ENCODE results near the gene YLPM1.

YLPM1 gene

DNA sequence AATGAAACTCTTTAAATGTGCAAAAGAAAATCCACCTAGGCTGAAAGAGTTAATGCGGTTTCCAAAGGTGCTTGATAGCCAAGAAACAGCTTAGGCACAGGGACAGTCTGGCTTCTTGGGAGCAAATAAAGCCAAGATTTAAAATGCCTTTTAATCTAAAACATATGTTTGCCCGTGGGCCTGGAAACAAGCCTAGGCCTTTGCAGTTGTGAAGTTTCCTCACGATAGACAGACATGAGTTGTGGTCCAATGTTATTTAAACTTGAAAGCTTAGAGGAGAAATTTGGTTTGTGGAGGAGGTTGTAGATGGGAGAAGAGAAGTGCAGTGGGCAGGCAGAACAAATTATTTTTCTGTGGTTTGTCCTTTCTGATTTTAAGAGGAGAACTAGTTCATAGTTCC is 83.1 kb downstream of the YLPM1 start:
- no peak for DNase-seq

DNA sequence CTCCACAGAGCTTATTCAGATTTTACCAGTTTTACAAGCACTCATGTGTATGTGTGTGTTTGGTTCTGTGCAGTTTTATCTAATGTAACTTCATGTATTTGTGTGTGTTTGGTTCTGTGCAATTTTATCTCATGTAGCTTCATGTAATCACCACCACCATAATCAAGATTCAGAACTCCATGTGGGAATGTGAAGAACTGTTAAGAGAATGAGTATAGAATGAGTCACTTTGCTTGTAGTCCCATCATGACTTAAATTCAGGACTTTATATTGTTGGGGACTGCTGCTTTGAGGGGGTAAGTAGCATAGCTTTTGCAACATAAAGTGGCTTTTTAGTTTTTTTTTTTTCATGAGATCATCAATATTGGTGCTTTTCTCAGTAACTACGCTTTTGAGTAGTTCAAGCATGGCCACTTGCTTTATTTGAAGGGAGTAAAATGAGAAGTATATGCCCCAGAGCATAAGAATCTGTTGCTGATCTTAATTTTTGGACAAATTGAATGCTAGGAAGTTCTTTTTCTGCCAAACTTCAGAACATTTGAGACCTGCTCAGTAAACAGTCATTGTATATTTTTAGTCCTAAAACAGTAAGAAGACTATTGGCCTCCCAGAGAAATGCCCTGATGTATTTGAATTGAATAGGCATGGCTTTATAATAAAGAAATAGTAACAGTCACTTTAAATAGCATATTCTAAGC is 84.0 kb downstream of the YLPM1 start:
- no peak for DNase-seq

DNA sequence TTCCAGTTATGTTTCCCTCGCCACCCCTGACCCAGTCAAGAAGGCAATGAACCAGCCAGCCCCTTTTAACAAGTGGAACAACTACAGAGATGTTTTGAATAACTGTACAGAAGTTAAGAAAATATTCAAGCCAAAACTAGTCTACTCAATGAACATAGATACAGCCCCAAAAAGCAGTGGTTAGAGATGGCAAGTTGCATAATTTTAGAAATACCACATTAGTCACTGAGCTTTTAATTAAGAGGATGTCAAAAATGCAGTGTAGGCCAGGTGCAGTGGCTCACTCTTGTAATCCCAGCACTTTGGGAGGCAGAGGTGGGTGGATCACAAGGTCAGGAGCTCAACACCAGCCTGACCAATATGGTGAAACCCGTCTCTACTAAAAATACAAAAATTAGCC is 85.7 kb downstream of the YLPM1 start:
- no peak for DNase-seq

DNA sequence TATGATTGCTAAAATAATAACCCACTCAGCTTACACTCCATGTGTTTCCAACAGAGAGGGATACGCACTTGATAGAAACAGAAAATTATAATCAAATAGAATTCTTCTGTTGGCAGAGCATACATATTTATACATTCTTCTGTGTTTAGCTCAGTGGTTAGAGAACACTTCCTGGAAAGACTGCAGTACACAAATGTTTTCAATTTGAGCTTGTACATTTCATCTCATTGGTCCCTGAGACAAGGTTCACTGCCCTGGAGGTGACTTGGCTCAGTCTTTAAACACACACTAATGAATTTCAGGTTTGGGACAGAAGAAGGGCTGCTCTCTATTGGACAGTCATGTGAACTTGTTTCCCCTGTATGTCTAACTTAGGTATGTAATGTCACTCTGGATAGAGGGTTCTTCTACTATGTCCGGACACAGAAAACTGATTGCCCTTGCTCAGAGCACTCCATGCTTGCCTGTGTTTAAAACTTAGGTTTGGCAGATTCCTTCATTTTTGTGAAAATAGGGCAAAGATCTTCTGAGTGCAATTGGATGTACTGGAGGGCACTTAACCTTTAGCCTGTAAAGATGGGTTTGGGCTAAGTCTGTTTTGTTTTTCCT is 89.9 kb downstream of the YLPM1 start:
- DNase-seq = no peak

DNA sequence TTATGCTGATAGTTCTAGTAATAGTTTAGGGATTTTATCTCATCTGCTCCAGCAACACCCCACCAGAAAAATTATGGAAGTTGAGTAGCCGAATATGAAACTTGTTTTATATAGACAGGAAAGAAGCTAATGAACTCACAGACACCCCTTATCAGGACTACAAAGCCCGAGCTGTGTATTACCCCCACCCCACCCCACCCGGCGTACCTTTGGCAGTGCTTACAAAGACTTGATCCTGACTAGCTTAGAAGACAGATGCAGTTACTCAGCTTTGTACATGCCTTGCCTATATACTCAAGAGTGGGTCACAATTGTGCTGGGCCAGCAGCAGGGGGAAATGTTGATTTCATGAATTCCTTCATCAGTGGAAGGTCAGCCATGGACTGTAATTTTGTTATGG is 90.5 kb downstream of the YLPM1 start:
- no peak for DNase-seq

DNA sequence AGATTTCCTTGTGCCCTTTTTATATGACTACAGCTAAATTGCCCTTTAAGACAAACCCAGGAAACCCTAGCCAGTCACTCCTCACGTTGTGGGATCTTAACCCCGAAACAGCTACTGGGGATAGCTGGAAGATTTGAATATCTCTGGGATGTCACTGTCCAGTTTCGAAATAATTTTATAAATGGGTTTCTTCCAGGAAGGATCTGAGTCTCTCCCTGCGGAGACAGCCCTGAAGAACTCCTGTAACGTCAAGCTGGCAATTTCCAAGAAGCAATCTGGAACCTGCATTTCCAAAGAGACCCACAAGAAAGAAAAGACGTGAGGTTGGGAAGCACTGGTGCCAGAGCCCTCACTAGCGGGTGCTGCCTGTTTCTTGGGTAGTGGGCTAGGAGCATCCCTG is 91.9 kb downstream of the YLPM1 start:
- DNase-seq = no peak

DNA sequence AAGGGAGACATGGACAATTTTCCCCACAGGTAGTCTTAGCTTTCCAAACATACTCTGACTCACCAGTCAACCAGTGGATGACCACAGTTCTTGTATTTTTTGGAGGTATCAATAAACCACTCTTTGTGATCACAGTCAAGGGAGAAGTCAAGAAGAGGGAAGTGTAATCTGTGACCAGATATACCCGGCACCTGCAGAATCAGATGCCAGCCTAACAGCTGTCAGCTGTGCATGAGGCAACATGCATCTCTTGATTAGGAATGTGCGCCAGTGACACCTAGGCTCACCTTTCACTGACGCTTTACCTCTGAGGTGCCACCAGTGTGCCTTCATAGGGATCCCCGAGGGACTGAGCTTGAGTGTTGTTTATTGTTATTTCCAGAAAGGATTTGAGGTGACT is 92.8 kb downstream of the YLPM1 start:
- no peak for DNase-seq

DNA sequence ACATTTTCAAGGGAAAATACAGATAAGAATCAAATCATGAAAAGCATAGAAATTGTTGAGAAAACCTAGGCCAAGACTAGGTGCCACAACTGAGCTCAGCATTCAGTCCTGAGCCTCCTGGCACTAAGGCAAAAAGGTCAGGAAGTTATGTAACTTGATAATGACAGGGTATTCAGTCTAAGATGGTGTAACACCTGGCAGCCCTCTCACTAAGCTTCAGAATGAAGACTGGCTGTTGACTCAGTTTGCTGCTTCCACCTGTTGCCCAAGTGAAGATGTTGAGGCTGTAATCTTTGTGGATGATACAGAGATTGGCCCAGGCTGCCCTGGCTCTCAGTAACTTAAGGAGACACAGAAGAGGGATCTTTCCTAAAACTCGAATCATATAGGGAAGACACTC is 93.2 kb downstream of the YLPM1 start:
- no peak for DNase-seq

DNA sequence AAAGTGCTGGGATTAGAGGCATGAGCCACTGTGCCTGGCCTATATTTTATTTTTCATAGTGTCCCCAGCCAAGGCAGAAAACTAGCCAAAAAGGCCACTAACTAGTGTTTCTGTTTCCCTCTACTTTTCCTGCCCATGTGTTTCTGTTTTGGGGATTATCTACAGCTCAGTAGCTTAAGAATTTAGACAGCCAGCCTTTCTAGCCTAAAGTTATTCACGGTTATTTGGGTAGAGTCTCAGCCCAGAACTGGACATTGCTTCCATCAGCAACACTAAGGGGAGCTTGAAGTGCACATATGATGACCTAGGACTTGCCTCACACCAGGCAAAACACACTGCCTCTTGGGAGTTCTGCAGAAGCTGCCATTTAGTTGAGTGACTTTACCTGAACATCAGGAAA is 94.9 kb downstream of the YLPM1 start:
- no peak for DNase-seq

DNA sequence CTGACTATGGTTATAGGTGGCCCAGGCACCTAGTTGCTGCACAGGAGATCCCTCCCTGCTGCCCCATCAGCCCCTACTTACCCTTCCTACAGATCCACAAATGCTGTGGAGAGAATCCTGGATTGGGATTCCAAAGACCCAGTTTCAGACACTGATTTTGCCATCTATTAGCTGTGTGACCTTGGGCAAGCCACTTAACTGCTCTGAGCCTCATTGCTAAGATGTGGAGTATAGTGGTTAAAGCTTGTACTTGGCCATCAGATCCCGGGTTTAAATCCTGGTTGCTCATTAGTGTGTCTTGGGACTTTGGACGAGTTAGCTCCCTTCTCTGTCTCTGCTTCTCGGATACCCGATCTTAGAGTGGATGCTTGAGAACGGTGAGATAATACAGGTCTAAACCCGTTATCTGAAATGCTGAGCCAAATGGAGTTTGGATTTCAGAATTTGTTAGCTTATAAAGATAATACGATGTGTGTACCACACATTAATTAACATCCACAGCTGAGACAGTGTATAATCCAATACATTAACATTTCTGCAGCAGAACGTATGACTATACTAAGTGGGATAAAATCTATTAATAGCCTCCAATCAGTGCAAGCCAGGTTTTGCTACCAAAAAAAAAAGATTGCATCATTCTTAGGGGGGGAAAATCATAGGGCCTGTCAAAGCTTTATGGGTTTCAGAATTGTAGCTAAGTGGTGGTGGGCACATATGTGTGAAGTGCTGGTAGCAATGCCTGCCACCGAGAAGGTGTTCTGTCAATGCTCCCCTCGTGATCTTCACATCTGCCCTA is 96.8 kb downstream of the YLPM1 start:
- DNase-seq = no peak

DNA sequence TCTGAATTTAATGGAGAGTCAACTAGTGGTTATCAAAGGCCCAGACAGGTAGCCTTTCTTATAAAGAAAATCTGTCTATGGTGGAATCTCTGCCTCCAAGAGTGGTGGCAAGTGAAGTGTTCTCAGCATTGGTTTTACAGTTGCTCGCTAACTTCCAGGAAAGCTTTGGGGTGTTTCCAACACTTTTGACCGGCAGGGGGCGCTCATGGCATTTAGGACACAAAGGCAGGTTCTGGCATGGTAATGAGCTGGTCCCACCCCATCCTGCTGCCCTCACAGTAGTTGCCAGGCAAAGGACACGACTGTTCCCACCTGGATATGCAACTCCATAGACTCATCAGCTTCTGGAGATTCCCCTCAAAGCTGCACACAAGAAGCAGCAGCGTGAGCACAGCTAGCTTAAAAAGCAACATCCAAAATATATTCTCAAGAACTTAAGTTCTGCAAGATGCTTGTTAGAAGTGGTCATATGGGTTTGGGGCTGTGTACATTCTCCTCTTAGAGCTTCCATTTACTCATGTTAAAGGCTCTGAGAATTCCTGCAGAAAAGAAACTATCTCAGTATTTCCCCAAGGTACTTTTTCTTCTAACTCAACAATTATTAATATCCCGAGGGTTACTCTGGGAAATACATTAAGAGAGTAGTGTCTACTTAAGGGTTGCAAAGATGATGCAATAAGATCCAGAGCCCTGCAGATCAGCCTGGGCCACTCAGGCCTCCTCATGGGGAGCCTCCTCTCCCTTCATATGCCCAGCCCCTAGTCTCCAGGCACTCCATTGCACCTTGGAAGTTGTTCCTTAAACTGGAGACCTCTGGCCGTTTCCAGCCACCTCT is 98.0 kb downstream of the YLPM1 start:
- peak; percentile 98 for DNase-seq

DNA sequence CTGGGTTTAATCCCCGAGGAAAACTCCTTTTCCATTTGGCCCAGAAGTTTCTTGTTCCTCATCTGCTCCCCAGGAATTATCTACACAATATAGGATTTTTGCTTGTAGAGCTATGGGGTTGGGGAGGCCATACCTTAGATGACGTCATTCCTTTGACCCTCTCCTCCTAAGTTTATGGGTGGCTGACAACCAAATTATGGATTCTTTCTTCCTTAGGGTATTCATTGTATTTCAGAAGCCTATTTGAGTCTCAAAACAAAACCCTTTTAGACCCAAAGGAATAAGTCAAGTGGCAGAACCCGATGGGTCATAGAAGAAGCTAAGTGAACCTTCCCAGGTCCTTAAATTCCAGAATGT is 98.6 kb downstream of the YLPM1 start:
- DNase-seq = no peak

DNA sequence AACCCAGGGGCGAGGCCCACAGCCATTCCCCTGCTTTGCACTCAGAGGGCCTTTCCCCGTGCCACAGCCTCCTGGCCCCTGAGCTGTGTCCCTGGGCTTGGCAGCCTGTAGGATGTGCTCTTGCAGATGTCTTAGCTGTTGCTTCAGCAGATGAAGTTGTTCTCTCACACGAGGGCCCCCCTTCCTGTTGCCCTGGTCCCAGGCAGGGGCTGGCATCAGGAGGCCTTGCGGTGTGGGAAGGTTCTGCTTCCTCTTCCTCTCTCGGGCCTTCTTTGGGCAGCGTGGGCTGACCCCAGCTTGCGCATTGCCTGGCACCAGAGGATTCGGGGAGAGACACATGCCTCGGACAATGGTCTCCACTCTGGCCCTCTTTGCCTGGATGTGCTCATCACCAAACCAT is 100.2 kb downstream of the YLPM1 start:
- no peak for DNase-seq

DNA sequence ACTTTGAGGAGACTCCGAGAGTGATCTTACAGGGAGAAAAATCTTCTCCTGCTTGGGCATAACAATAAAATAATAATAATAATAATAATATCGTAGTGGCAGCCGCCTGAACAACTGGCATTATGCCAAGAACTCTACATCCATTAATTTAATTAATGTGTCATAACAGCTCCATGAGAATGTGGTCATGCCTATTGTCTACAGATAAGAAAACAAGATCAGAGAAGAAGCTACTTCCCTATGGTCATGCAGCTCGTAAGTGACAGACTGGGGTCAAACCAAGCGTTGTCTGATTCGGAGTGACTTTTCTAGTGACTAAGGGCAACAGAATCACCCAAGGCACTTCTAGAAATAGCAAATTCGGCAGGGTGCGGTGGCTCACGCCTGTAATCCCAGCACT is 101.1 kb downstream of the YLPM1 start:
- no peak for DNase-seq

DNA sequence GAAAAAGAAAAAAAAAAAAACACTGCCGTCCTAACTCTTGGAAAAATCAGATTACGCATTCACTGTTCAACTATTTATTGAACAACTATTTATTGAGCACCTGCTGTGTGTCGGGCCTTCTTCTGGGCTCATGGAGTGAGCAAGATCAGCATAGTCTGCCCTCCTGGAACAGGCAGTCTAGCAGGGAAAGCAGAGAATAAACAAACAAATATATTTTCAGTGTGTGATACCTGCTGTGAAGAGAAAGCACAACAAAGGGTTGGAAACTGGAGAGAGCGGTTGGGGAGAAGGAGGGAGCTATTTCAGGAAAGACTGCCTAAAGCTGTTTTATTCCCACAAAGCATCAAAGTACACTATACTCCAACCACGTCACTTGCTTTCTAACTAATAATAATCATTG is 102.0 kb downstream of the YLPM1 start:
- no peak for DNase-seq

DNA sequence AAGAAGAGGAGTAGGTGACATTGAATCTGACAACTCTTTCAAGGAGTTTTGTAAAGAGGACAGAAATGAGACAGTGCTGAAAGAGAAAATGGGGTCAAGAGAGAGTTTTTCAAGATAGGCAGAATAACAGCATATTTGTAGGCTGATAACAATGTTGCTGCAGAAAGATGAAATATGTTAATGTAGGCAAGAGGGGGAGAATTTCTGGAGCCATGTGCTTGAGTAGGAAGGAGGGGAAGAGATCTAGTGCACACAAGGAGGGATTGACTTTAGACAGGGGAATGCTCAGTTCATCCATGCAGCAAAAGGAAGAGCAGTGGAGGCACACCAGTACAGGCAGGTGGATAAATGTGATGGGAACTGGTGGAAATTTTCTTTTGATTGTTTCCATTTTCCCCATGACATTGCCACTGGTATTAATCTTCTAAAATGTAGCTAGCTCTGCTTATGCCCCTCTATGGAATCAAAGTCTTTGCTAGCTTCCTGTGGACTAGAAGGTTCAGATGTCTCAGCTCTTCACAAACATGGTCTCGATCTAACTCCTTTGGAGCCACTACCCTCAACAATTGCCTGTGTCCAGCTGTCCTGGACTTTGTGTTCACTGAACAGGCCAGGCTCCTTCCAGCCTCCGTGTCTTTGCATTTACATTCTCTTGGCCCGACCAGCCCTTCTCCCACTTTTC is 103.7 kb downstream of the YLPM1 start:
- no peak for DNase-seq

DNA sequence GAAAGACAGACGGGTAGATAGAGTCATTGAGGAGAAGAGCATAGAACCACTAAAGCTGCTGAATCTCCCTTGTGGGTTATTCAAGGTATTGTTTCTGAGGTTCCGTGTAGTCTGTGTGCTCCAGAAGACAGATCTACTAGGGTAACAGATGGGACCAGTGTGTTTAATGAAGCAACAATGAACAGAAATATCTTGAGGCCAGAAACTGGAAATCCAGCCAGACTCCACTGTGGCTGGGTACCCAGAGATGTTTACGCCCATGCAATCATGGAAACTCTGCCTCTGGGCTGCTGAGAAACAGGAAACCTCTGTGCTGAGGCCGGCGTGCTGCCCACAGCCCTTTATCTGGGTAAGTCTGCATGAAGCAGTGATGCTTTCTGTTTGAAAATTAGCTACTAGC is 104.6 kb downstream of the YLPM1 start:
- DNase-seq = peak; percentile 20

DNA sequence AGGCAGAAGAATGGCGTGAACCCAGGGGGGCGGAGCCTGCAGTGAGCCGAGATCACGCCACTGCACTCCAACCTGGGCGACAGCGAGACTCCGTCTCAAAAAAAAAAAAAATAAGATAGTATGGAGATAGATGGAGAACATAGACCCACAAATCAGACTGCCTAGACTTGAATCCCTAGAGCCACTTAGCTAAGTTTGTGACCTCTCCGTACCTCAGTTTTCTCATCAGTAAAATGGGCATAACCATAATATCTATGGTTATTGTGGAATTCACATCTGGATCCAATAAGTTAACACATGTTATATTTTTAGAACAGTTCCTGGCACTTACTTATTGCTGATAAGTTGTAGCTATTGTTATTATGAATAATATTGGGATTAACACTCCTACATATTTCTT is 105.6 kb downstream of the YLPM1 start:
- DNase-seq = no peak

DNA sequence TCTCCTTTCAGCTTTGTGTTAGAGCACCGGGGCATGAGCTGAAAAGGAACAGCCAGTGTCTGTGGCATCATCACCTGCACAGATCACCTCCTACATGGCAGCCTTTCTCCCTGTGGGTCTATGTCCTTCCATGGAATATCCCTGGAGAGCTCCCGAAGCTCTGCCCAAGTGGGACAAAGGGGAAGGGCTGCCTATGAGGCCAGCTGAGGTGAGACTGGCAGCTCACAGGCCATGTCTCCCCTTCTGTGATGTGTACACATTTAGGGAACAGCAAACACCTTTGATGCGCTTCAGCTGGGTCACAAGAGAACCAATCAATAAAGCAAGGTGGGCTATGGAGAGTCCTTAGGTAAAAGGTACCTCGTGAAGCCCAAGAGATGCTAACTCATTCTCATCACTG is 108.7 kb downstream of the YLPM1 start:
- no peak for DNase-seq

DNA sequence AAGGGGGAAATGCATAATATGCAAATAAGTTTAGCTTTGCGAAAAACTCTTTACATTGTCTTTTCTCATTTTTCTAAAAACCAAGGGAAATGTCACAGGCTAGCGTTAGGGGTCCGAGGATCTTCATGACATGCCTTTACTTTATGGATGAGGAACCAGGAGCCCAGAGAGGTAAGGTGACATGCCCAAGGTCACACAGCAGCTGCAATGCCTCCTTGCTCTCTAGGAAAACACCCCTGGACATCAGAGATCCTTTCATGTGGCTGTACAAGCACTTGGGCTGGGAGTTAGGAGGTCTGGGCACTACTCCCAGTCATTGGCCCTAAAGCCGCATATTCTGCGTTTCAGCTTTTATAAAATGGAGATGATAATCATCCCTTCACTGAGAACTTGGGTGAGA is 112.1 kb downstream of the YLPM1 start:
- no peak for DNase-seq

DNA sequence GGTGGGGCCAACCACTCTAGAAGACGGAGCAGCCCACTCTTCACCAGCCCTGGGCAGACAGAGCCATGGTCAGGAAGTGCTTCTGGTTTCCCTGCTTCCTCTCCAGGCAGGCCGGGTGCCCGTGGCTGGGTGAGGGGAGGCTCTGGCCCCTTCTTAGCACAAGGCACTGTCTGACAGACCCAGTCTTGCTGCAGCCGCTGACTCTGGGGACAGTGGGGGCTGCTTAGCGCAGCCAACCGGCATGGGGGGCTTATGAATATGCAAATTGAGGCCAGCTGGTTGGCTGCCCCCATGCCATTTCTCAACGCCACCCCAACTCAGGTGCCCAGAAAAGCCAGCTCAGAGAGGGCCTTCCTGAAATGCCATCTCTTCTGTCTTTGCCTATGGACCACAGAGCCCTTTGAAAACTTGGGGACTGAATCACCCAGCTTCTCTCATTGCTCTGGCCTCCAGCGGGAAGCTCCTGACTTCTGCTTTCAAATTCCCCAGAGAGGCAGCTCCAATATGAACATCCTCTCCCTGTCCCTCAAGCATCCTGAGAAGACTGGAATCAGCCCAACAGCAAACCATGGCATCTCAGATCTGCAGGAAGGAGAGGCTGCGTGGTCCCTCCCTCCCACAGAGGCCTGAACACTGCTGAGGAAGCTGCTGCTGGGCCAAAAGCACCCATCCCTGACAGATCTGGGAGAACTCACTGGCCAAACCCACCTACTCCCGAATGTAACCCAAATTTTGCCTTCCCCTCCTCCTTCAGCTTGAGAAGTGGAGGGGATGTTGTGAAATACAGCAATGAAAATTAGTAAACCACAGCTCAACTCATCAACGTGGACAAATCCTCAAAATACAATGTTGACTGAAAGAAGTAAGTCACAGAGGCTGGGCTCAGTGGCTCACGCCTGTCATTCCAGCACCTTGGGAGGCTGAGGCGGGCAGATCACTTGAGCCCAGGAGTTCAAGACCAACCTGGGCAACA is 113.1 kb downstream of the YLPM1 start, which contains the start of gene PROX2:
Gene PROX2 (minus strand): TSS at position 205 of the 973 bp plus-strand sequence. CDS start 12,311 bp downstream, outside the sequence.
- peak; percentile 8 for DNase-seq
